Osteoblast (primary cell): ENCODE results near the gene RHEBL1. TPM values are rescaled to one million over a fixed set of nuclear protein-coding genes. Genes with fewer than 3 reads are reported as not detected.

Experiments used
- DNase-seq: peaks from one replicate; pipeline ENCODE4 v3.0.0; 2011; ENCODE audit warnings: low spot score, mixed read lengths; ENCODE audit not compliant: insufficient read length; ENCODE audit errors: missing footprints
- H2AFZ ChIP-seq: 2 replicates; pipeline ENCODE4 v1.6.0; 2011; ENCODE audit warnings: mild to moderate bottlenecking, low read length
- H3K27ac ChIP-seq: 2 replicates; pipeline ENCODE4 v1.5.1; 2011; ENCODE audit warnings: mild to moderate bottlenecking, low read depth, low read length, moderate library complexity
- H3K27me3 ChIP-seq: 2 replicates; pipeline ENCODE4 v1.6.0; 2012; ENCODE audit warnings: mild to moderate bottlenecking, control low read depth, inconsistent platforms, low read length, moderate library complexity; ENCODE audit not compliant: insufficient read depth
- H3K36me3 ChIP-seq: 2 replicates; pipeline ENCODE4 v1.5.1; 2011; ENCODE audit warnings: mild to moderate bottlenecking, low read length, control low read depth, moderate library complexity; ENCODE audit not compliant: insufficient read depth
- H3K4me1 ChIP-seq: 2 replicates; pipeline ENCODE4 v1.5.1; 2011; ENCODE audit warnings: mild to moderate bottlenecking, low read length, control low read depth, moderate library complexity; ENCODE audit not compliant: insufficient read depth
- H3K4me2 ChIP-seq: 2 replicates; pipeline ENCODE4 v1.6.0; 2011; ENCODE audit warnings: mild to moderate bottlenecking, low read length; ENCODE audit not compliant: insufficient read depth
- H3K4me3 ChIP-seq: fragments of 200-600 bp; sonication (generic); 3 replicates; pipeline ENCODE4 v1.5.1; 2012; ENCODE audit warnings: mild to moderate bottlenecking, low read length, inconsistent platforms; ENCODE audit not compliant: insufficient read depth
- H3K79me2 ChIP-seq: 2 replicates; pipeline ENCODE4 v1.6.0; 2012; ENCODE audit warnings: mild to moderate bottlenecking, low read length, control low read depth, inconsistent platforms; ENCODE audit not compliant: insufficient read depth
- H3K9me3 ChIP-seq: 2 replicates; pipeline ENCODE4 v1.5.1; 2011; ENCODE audit warnings: low read depth, low read length, control low read depth
- H4K20me1 ChIP-seq: 2 replicates; pipeline ENCODE4 v1.6.0; 2012; ENCODE audit warnings: mild to moderate bottlenecking, low read length, control low read depth; ENCODE audit not compliant: insufficient read depth
- CTCF ChIP-seq: IDR thresholded peaks from 2 replicates; pipeline ENCODE4 v1.5.1; 2011; ENCODE audit warnings: mild to moderate bottlenecking, low read depth, low read length, moderate library complexity; ENCODE audit errors: extremely low read depth
- total RNA-seq: library from RNA; depleted of rRNA; stranded (reverse); fragments of >200 nt; gene quantifications from 2 replicates; pipeline ENCODE4 v1.2.3, GENCODE V29; 2012

The RHEBL1 gene
- total RNA-seq, 1 donor = 0.72 TPM

GRCh38 chr12:49051777-49052438 lies 17.9 kb downstream of the RHEBL1 start:
- peaks cover 29% of the 10 kb centered on the region for H3K4me1 ChIP-seq
- H3K4me3 ChIP-seq = no peak overlapping the region
- H3K9me3 ChIP-seq = no peaks in the 10 kb centered on the region
- H3K79me2 ChIP-seq = peaks cover 84% of the 10 kb centered on the region
- no peaks in the 10 kb centered on the region for H3K27me3 ChIP-seq
- peaks cover 74% of the 10 kb centered on the region for H4K20me1 ChIP-seq
- no peak overlapping the region for H3K4me2 ChIP-seq
- TF ChIP-seq CTCF = no peak
- DNase-seq = peak; percentile 65
- H2AFZ ChIP-seq = no peak overlapping the region
- no peak overlapping the region for H3K27ac ChIP-seq
- peaks cover 81% of the 10 kb centered on the region for H3K36me3 ChIP-seq

DNA sequence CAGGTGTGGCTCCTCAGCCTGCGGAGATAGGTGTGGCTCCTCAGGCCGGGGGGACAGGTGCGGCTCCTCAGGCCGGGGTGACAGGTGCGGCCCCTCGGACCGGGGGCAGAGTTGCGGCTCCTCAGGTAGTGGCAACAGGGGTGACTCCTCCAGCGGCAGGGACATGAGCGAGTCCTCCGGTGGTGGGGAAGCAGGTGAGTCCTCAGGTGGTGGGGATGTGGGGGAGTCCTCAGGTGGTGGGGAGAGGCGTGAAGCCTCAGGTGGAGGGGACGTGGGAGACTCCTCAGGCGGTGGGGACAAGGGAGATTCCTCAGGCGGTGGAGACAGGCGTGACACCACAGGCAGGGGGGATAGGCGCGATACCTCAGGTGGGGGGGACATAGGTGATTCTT lies 18.4 kb downstream of the RHEBL1 start:
- Histone ChIP-seq H3K27me3 (no peaks in the 10 kb centered on the region), H3K79me2 (peaks cover 82% of the 10 kb centered on the region), H4K20me1 (peaks cover 69% of the 10 kb centered on the region), H3K27ac (no peak overlapping the region), H3K4me3 (no peak overlapping the region), H3K9me3 (no peaks in the 10 kb centered on the region), H3K4me2 (no peak overlapping the region), H3K4me1 (peaks cover 24% of the 10 kb centered on the region), H2AFZ (no peak overlapping the region), H3K36me3 (peaks cover 86% of the 10 kb centered on the region)
- TF ChIP-seq CTCF = no peak
- DNase-seq = peak; percentile 58

GRCh38 chr12:49050507-49051372 lies 19.0 kb downstream of the RHEBL1 start:
- Histone ChIP-seq H3K9me3 (no peaks in the 10 kb centered on the region), H2AFZ (no peak overlapping the region), H4K20me1 (peaks cover 68% of the 10 kb centered on the region), H3K4me3 (no peak overlapping the region), H3K4me1 (peaks cover 18% of the 10 kb centered on the region), H3K27ac (no peak overlapping the region), H3K4me2 (no peak overlapping the region), H3K36me3 (peaks cover 92% of the 10 kb centered on the region), H3K79me2 (peaks cover 76% of the 10 kb centered on the region), H3K27me3 (no peaks in the 10 kb centered on the region)
- TF ChIP-seq CTCF = no peak
- peak; percentile 79 for DNase-seq
